ENCODE measurements around the gene RBP2.

- no peak for TF ChIP-seq EZH2 (IDR thresholded peaks at IDR 0.05; ENCODE audit: insufficient read depth, poor library complexity, severe bottlenecking)
- TF ChIP-seq EZH2phosphoT487 (IDR thresholded peaks at IDR 0.05; ENCODE audit: insufficient read depth, low read depth), result no peak
These were observed 55.3 kb downstream of the RBP2 start for GRCh38 chr3:139421040-139421439.
